Activated naive CD8-positive, alpha-beta T cell (primary cell): ENCODE measurements around the gene CARHSP1.
A peak's percentile ranks its signal among the peaks of the same experiment; 100 is the strongest.
"Not testable (repeated sequence)": the region's sequence is repeated elsewhere in the genome, so short reads cannot be mapped to it uniquely, and the experiment has no call there.

Experiments used
- H3K27ac Mint-ChIP-seq: one replicate; pipeline ENCODE4 v1.8.0; 2021; ENCODE audit warnings: mixed read lengths
- H3K27me3 Mint-ChIP-seq: one replicate; pipeline ENCODE4 v1.8.0; 2021; ENCODE audit warnings: mixed read lengths
- H3K36me3 Mint-ChIP-seq: one replicate; pipeline ENCODE4 v1.8.0; 2021; ENCODE audit warnings: mixed read lengths
- H3K4me1 Mint-ChIP-seq: one replicate; pipeline ENCODE4 v1.8.0; 2021; ENCODE audit warnings: low read depth, mixed read lengths
- H3K4me3 Mint-ChIP-seq: one replicate; pipeline ENCODE4 v1.8.0; 2021; ENCODE audit warnings: mild to moderate bottlenecking, mixed read lengths
- H3K9me3 Mint-ChIP-seq: one replicate; pipeline ENCODE4 v1.8.0; 2021; ENCODE audit warnings: low read depth, mixed read lengths

Gene CARHSP1

DNA sequence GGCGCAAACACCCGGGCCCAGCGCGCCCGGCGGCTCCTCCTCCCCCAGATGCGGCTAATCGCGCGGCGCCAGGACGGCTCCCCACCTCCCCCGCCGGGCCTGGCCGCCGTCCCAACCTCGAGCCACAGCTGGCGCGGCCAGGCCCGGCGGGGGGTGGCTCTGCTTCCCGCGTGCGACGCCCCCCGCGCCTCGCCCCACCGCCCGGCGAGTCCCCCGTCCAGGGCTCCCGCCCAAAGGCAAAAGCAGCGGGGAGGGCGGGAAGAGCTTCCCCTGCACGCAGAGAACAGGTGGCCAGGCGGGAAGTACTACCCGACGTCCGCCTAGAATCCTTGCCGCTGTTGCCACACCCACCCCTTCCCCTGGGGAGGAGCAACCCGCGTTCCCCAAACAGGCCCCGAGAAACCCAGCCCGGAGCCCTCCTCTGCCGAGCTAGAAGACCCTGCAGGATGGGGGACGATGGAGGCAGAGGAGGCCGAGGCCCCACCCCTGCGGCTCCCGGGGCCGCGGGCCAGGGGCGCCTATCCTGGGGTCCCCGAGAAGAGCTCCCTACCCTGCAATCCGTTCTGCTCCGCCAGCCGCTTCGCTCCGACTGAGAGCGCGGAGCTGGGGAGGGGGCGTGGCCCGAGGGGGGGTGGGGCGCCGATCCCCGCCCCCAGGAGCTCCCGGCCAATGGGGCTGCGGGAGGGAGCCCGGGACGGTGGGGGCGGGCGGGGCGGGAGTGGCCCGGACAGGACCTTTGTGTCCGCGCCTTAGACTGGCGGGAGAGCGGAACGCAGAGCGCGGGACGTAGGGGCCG is at the start of gene CARHSP1:
Gene CARHSP1 (minus strand): TSS at position 591 of the 796 bp plus-strand sequence. CDS start 9,678 bp downstream, outside the sequence.
- H3K4me1 Mint-ChIP-seq = peaks cover 48% of the 10 kb centered on the region
- H3K27me3 Mint-ChIP-seq = no peaks in the 10 kb centered on the region
- H3K27ac Mint-ChIP-seq = peak within 1 kb of the TSS; percentile 89
- H3K4me3 Mint-ChIP-seq = peak within 1 kb of the TSS; percentile 94
- H3K9me3 Mint-ChIP-seq = no peaks in the 10 kb centered on the region
- H3K36me3 Mint-ChIP-seq = no peaks in the 10 kb centered on the region

DNA sequence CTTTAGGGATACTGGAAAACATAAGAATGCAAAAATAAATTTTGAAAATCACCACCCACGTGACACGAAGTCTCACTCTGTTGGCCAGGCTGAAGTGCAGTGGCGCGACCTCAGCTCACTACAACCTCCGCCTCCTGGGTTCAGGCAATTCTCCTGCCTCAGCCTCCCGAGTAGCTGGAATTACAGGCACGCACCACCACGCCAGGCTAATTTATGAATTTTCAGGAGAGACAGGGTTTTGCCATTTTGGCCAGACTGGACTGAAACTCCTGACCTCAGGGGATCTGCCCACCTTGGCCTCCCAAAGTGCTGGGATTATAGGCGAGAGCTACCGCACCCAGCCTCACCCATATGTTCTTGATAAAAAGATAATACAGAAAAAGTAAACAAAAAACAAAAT is 48.5 kb upstream of the CARHSP1 start:
- H3K27me3 Mint-ChIP-seq, H3K4me3 Mint-ChIP-seq, H3K9me3 Mint-ChIP-seq, H3K27ac Mint-ChIP-seq: not testable (repeated sequence)
- Mint-ChIP-seq H3K4me1 (peaks cover 41% of the 10 kb centered on the region), H3K36me3 (peaks cover 13% of the 10 kb centered on the region)

DNA sequence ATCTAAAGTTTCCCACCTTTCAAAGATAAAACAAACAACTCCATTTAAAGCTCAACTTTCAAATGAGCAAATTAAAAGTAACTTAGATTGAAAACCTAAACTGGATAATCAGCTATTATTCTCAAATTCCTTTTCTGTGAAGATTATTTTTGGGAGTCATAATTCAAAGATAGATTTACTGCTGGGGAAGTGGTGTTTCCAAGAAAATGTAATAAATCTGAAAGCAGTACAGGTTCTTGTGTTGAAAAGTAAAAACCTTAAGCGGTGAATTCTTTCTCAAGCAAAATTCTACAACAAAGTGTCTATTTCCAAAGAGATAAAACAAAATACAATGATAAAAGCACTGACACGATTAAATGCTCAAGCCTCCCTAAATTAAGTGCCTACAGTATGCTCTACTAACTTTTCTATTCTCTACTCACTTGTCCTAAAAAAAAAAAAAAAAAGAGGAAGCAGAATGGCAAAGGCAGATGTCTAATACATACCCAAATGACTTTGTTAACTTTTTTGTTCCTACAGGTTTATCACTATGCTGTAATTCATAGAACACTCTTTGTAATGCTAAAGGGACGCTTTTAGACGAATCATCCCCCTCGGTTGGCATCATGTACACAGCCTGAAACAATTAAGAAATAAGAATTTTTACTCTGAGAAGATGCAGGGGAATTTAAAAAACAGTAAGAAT is 47.9 kb upstream of the CARHSP1 start:
- peak overlapping the region; percentile 59 for H3K27ac Mint-ChIP-seq
- peaks cover 40% of the 10 kb centered on the region for H3K4me1 Mint-ChIP-seq
- H3K36me3 Mint-ChIP-seq = peaks cover 13% of the 10 kb centered on the region
- H3K4me3 Mint-ChIP-seq = no peak overlapping the region
- H3K9me3 Mint-ChIP-seq = no peaks in the 10 kb centered on the region
- no peaks in the 10 kb centered on the region for H3K27me3 Mint-ChIP-seq

DNA sequence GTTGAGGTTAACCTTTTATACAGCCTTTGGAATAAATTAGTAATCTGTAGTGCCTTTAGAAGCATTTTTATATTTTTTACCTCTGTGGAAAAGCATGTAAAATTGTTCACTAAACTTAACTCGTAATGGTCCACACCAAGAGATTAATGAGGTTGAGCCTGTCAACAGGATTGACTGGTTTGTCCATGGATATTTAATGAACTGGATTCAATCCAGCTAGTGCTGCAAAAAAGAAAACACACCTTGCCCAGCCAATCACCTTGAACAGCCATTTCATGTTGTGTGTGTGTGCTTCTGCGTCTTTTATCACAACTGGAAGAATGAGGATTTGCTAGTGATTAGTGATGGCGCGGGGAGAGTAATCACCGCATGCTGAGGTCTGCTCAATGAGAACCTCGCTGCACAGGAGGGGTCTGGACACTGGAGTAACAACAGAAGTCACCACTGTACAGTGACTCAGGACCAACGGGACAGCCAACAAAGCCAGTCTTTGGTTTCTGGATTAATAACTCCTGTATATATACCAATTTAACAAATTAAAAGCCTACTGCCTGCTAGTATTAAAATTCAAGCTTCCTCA is 47.0 kb upstream of the CARHSP1 start:
- H3K4me3 Mint-ChIP-seq = no peak overlapping the region
- no peaks in the 10 kb centered on the region for H3K9me3 Mint-ChIP-seq
- H3K27ac Mint-ChIP-seq = no peak overlapping the region
- peaks cover 13% of the 10 kb centered on the region for H3K36me3 Mint-ChIP-seq
- peaks cover 38% of the 10 kb centered on the region for H3K4me1 Mint-ChIP-seq
- no peaks in the 10 kb centered on the region for H3K27me3 Mint-ChIP-seq

DNA sequence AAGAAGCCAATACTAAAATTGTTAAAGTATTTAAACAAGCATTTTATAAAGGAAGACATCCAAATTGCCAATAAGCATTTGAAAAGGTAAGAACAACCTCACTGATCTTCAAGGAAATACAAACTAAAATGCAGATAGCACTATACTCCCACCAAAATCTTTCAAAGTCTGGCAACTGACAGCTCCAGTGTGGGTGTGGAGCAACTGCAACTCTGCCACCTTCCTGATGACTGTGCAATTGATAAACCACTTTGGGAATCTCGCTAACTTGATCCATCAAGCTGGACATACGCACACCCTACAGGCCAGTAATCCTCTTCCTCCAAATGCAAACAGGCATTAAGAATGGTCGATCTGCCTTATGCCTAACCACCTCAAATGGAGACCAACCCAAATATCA is 45.3 kb upstream of the CARHSP1 start:
- H3K9me3 Mint-ChIP-seq = no peaks in the 10 kb centered on the region
- peaks cover 8% of the 10 kb centered on the region for H3K36me3 Mint-ChIP-seq
- no peak overlapping the region for H3K4me3 Mint-ChIP-seq
- no peak overlapping the region for H3K27ac Mint-ChIP-seq
- H3K4me1 Mint-ChIP-seq = peaks cover 31% of the 10 kb centered on the region
- no peaks in the 10 kb centered on the region for H3K27me3 Mint-ChIP-seq

DNA sequence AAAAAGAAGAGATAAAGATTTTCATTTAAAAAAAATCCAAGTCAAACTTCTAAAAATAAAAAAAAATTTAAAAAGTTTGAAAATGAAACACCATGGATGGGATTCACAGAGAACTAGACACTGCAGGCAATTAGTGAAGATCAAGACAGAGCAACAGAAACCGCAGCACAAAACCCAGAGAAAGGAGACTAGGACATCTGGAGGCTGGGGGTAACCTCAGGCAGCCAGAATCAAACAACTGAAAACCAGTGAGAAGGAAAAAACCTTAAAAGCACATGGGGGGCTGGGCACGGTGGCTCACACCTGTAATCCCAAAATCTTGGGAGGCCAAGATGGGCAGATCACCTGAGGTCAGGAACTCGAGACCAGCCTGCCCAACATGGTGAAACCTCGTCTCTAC is 44.0 kb upstream of the CARHSP1 start:
- Mint-ChIP-seq H3K36me3 (peaks cover 5% of the 10 kb centered on the region), H3K4me1 (peaks cover 31% of the 10 kb centered on the region), H3K9me3 (no peaks in the 10 kb centered on the region), H3K4me3 (no peak overlapping the region), H3K27ac (peak overlapping the region; percentile 43), H3K27me3 (no peaks in the 10 kb centered on the region)

DNA sequence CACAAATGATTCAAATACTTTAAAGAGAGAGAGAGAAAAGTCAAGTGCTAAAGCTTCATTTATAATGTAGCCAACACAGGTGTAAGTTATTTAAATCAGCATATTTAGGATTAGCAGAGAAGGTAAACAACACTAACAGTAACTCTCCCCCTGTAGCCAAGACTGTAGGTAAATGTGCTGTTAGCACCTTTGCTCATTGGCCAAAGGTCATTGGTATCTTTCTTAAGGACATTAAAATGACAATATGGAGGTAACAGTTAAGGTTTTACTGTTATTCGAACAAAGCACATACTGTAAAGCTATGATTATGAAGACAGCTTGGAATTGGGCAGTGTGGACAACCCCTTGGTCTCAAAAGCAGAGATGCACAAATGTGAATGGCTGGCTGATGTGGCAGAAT is 42.0 kb upstream of the CARHSP1 start:
- H3K27me3 Mint-ChIP-seq = no peaks in the 10 kb centered on the region
- no peaks in the 10 kb centered on the region for H3K9me3 Mint-ChIP-seq
- H3K27ac Mint-ChIP-seq = peak overlapping the region; percentile 5
- H3K4me1 Mint-ChIP-seq = peaks cover 28% of the 10 kb centered on the region
- peaks cover 3% of the 10 kb centered on the region for H3K36me3 Mint-ChIP-seq
- no peak overlapping the region for H3K4me3 Mint-ChIP-seq

DNA sequence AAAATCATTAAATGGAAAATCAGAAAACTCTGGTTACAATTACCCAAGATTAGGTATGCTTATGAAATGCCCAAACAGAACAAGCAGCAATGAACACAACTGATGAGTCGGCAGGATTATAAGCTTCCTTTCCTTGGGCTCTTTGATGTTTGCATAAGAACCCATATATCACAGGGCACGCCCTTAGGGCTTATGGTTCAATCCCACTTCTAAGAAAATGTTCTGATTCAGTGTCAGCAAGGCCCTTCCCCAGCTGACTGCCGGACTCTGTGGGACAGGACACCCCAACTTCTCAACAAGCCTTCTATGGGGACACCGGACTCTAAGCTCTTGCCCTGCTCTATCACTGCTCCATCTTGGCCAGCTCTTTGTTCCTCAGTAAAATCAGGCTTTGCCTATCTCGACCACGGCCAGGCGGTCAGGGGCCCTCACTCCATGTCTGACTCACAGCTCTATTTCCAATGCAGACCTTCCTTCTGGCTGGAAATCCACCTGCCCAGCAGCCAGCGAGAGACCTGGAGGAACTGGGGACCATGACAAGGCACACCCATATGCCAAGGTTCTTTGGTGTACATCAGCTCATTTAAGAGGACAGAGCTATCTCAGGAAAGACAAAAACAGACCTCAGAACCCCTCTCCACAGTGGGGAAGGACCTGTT is 40.1 kb upstream of the CARHSP1 start:
- peak overlapping the region; percentile 70 for H3K27ac Mint-ChIP-seq

DNA sequence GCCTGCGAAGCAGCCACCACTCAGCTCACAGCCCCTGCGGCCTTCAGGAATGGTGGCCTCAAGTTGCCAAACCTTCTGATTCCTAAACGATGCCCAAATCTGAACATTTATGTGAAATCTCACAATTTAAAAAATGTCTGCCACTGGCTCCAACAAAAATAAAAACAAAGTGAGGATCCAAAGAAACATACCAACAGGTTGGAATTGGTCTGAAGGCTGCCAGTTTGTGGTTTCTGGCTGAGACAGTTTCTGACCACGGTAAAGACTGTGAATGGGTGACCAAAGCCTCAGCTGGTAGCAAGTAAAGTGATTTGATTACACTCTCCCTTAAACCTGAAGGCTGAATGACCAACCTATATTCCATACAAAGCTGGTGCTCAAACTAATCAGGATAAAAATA is 38.3 kb upstream of the CARHSP1 start:
- H3K4me3 Mint-ChIP-seq = no peak overlapping the region
- H3K4me1 Mint-ChIP-seq = peaks cover 22% of the 10 kb centered on the region
- no peaks in the 10 kb centered on the region for H3K27me3 Mint-ChIP-seq
- peaks cover 3% of the 10 kb centered on the region for H3K36me3 Mint-ChIP-seq
- H3K27ac Mint-ChIP-seq = peak overlapping the region; percentile 29
- no peaks in the 10 kb centered on the region for H3K9me3 Mint-ChIP-seq

More for the DNA sequence above, 40.1 kb upstream of the CARHSP1 start:
- no peaks in the 10 kb centered on the region for H3K9me3 Mint-ChIP-seq
- peaks cover 3% of the 10 kb centered on the region for H3K36me3 Mint-ChIP-seq
- H3K27me3 Mint-ChIP-seq = no peaks in the 10 kb centered on the region
- no peak overlapping the region for H3K4me3 Mint-ChIP-seq
- peaks cover 26% of the 10 kb centered on the region for H3K4me1 Mint-ChIP-seq

DNA sequence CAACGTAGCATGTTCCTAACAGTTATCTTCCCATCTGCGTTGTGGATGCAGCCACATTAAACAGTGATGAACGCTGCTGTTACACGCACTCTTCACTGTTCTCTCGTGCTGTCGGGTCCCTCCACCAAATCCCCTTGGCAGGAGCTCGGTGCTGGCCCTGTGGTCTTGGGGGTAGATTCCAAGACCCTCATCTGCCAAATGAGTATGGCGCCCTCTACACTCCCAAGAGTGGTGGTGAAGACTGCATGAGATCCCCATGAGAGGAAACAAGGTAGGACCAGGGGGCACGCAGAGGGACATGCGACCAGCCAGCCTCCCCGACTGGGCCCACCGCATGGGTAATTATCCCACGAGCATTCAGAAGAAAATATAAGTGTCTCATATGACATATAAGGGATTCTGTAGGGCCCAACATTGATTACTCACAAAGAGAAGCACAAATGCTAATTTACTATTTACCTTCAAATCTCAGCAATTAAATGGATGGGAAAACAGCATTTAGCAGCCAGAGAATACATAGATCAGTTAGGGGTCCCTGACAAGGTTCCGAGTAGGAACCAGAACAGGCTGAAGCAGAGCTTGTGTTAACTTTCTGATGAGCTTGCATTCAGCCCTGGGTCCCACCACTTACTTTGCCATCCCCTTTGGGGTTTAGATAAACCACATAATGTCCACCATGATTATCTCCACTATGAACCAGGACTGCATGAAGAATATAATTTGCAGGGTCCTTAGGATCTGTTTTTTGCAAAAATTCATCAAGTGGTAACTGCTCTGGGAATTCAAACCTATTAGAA is 37.2 kb upstream of the CARHSP1 start:
- Mint-ChIP-seq H3K27me3 (no peaks in the 10 kb centered on the region), H3K27ac (no peak overlapping the region), H3K9me3 (no peaks in the 10 kb centered on the region), H3K36me3 (peaks cover 3% of the 10 kb centered on the region), H3K4me3 (no peak overlapping the region), H3K4me1 (peaks cover 17% of the 10 kb centered on the region)

DNA sequence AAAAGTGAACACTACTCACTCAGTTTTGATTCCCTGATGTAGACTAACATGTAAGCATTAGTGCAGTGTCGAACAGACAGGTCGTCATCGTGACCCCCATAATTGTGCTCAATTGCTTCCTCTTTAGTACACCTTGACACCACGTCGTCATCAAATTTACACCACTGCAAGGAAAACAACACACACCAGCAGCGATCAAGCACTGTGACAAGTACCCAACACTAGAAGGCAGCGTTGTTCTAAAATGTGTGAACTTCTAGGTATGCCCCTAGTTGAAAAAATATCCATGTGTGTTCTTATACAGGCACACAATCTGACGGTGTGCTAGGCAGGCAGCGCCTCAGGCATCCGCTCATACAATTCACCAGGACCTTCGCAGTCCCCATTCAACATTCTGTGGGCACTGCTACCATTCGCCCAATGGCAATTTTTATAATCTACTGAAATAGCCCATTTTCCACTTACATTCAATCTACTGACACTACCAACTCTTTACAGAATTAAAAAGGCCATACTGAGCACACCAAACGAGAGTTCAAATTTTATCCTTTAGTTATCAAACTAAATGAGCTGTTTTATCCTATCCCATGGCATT is 36.5 kb upstream of the CARHSP1 start:
- no peak overlapping the region for H3K4me3 Mint-ChIP-seq
- H3K9me3 Mint-ChIP-seq = no peaks in the 10 kb centered on the region
- H3K4me1 Mint-ChIP-seq = peaks cover 11% of the 10 kb centered on the region
- no peaks in the 10 kb centered on the region for H3K27me3 Mint-ChIP-seq
- H3K36me3 Mint-ChIP-seq = peaks cover 7% of the 10 kb centered on the region
- peak overlapping the region; percentile 16 for H3K27ac Mint-ChIP-seq

DNA sequence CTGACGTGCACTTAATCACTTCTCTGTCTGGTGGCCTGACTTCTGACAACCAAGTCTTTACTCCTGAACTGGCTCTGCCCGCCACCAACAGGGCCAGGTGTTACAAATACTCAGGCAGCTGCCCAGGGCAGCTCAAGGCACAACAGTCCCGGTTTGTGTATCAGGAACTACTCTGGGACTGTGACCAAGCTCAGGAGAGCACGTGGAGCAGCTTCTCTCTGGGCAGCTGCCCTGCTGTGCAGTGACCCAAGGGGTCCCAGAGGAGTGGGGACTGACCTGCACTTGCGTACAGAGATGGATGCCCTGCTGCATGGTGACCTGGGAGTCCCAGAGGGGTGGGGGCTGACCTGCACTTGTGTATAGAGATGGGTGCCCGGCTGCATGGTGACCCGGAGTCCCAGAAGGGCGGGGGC is 35.2 kb upstream of the CARHSP1 start:
- Mint-ChIP-seq H3K27ac (no peak overlapping the region), H3K9me3 (no peaks in the 10 kb centered on the region), H3K27me3 (no peaks in the 10 kb centered on the region), H3K4me1 (peaks cover 6% of the 10 kb centered on the region), H3K4me3 (no peak overlapping the region), H3K36me3 (peaks cover 5% of the 10 kb centered on the region)

DNA sequence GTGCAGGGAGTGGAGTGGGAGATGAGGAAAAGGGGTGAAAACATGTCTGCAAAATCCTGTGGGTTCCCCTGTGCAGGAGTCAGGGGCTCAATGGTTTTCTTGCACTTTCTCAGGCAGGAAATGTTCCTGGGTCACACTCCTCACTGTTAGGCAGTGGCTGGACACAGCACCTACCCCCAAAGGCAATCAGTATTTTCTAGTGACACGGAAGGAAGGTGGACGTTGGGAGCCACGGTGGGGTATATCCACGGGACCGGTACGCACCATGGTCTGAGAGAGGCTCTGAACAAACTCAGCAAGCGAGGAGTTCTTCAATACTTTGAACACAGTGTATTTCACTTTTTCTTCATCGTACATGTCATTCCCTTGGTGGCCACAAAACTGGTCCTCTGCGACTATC is 34.2 kb upstream of the CARHSP1 start:
- no peak overlapping the region for H3K4me3 Mint-ChIP-seq
- no peaks in the 10 kb centered on the region for H3K27me3 Mint-ChIP-seq
- no peaks in the 10 kb centered on the region for H3K9me3 Mint-ChIP-seq
- peaks cover 5% of the 10 kb centered on the region for H3K36me3 Mint-ChIP-seq
- no peak overlapping the region for H3K27ac Mint-ChIP-seq
- peaks cover 1% of the 10 kb centered on the region for H3K4me1 Mint-ChIP-seq

DNA sequence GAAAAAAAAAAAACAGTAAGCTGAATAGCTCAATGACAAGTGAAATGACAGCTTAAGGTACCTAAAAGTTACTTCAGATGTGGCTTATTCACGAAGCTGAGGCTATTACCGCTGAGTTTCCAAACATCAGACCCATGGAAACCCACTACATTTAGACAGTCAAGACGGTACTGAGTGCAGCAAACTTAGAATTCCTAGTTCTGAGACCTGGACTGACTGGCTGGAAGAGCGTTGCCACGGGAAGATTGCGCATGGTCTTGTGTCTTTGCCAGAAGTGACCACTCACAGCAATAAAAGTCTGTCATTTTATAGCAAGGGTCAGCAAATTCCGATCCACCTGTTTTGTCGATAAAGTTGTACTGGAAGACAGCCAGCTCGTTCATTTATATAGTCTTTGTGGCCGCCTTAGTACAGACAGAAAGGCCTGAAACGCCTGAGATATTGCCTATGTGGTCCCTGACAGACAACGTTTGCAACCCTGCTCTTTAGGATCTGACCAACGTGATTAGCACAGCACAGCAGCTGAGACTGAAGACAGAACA is 32.6 kb upstream of the CARHSP1 start:
- Mint-ChIP-seq H3K9me3 (no peaks in the 10 kb centered on the region), H3K36me3 (peaks cover 5% of the 10 kb centered on the region), H3K27me3 (no peaks in the 10 kb centered on the region), H3K27ac (peak overlapping the region; percentile 66), H3K4me3 (no peak overlapping the region), H3K4me1 (no peaks in the 10 kb centered on the region)
